ENCODE measurements around the gene HDGFL3. TPM values are rescaled to one million over a fixed set of nuclear protein-coding genes. Genes with fewer than 3 reads are reported as not detected.

HDGFL3 gene
- total and polyA plus RNA-seq, 10 of the 15 experiments (the other 5 are each of a cell fraction or from before 2014, with no cell fraction given), result 5.6 to 40.6 (median 15.8) TPM

- peak; percentile 45 for ATAC-seq
These were observed 32.7 kb downstream of the HDGFL3 start for GRCh38 chr15:83174891-83175290.

GRCh38 chr15:83170474-83171165 lies 37.0 kb downstream of the HDGFL3 start:
- H3K27ac ChIP-seq (ENCODE audit: control insufficient read depth, insufficient read depth), result no peak overlapping the region
- no peak overlapping the region for H3K4me3 ChIP-seq
- H4K20me1 ChIP-seq (ENCODE audit: control insufficient read depth, insufficient read depth), result no peaks in the 10 kb centered on the region
- SMC1A ChIA-PET (ENCODE audit: uncharacterized antibody, unreplicated experiment), result no interaction called here
- peaks cover 55% of the 10 kb centered on the region for H3K79me2 ChIP-seq (ENCODE audit: control insufficient read depth, insufficient read depth, low read length)
- H3K27me3 ChIP-seq (replicated peaks in 1 of 2; ENCODE audit: control insufficient read depth in 2 of 2, insufficient read depth in 2 of 2, low read length in 1 of 2), result no peaks in the 10 kb centered on the region
- DNase-seq (ENCODE audit: low read depth, low spot score), result no peak
- peaks cover 8% of the 10 kb centered on the region for H3K4me1 ChIP-seq (ENCODE audit: control insufficient read depth, insufficient read depth, low read length)
- no TSS peak for BruUV-seq (replicated peaks)
- no peak overlapping the region for H3K4me2 ChIP-seq (ENCODE audit: control insufficient read depth, insufficient read depth)
- intact Hi-C loops (cut with micrococcal nuclease; ENCODE audit: unreplicated experiment), result no loop called here
- ATAC-seq, result peak; percentile 41; the same call in 2 of the 3 replicates
- WGBS (ENCODE audit: insufficient coverage, insufficient replicate concordance, low lambda C conversion rate, missing lambda C conversion rate), result 26% methylated on average over 4 of the region's 4 CpGs
- RAD21 ChIA-PET (ENCODE audit: unreplicated experiment), result no interaction called here
- no peaks in the 10 kb centered on the region; the same call in 1 of the 3 replicates for H3K9me3 ChIP-seq (replicated peaks; ENCODE audit: control insufficient read depth, insufficient read depth, low read length)
- H3K36me3 ChIP-seq (ENCODE audit: control insufficient read depth in 2 of 2, insufficient read depth in 2 of 2, low read length in 1 of 2), result no peaks in the 10 kb centered on the region
- POLR2A ChIA-PET, result no interaction called here
- TF ChIP-seq ZNF384 (IDR thresholded peaks at IDR 0.05; ENCODE audit: borderline replicate concordance, low read depth, low read length) (no peak), ZNF217 (IDR thresholded peaks at IDR 0.05) (no peak), PKNOX1 (IDR thresholded peaks at IDR 0.05) (peak; percentile 40; the same call in 1 of the 2 replicates), MTA2 (IDR thresholded peaks at IDR 0.05; ENCODE audit: low read depth) (no peak), CUX1 (IDR thresholded peaks at IDR 0.05; ENCODE audit: insufficient replicate concordance, low read depth, low read length) (no peak), E2F4 (IDR thresholded peaks at IDR 0.05; ENCODE audit: low read depth, low read length) (no peak)
- FAIRE-seq, result no peak
- in situ Hi-C loops (cut with MboI), result no loop called here
- no peak overlapping the region for H3K9ac ChIP-seq (ENCODE audit: control insufficient read depth, insufficient read depth, low read length)
- CTCF ChIA-PET, result no interaction called here
- H2AFZ ChIP-seq (ENCODE audit: control insufficient read depth, low read depth, low read length), result no peak overlapping the region

More at GRCh38 chr15:83174891-83175290, 32.7 kb downstream of the HDGFL3 start:
- ChIA-PET POLR2A (no interaction called here), SMC1A (ENCODE audit: uncharacterized antibody, unreplicated experiment) (interaction anchor here (0.7 to 1.6 kb wide), 5 partner anchors 11 to 31 kb away, joined by 3 to 5 read pairs (median 4); no protein-coding TSS in a partner anchor), RAD21 (ENCODE audit: unreplicated experiment) (no interaction called here), CTCF (interaction anchor here (0.7 kb wide), 1 partner anchor 9 kb away, joined by 3 read pairs; no protein-coding TSS in a partner anchor)
- Histone ChIP-seq H2AFZ (ENCODE audit: control insufficient read depth, low read depth, low read length) (peak overlapping the region; percentile 20; the same call in 1 of the 2 replicates), H3K36me3 (ENCODE audit: control insufficient read depth in 2 of 2, insufficient read depth in 2 of 2, low read length in 1 of 2) (0 out of 4 replicates have a peak, but pooled peaks cover 0 to 2% of the 10 kb centered on the region in 2 experiments), H3K27me3 (replicated peaks in 1 of 2; ENCODE audit: control insufficient read depth in 2 of 2, insufficient read depth in 2 of 2, low read length in 1 of 2) (no peaks in the 10 kb centered on the region), H3K9me3 (replicated peaks; ENCODE audit: control insufficient read depth, insufficient read depth, low read length) (no peaks in the 10 kb centered on the region; the same call in 2 of the 3 replicates), H3K9ac (ENCODE audit: control insufficient read depth, insufficient read depth, low read length) (peak overlapping the region; percentile 29; the same call in 1 of the 2 replicates), H3K27ac (ENCODE audit: control insufficient read depth, insufficient read depth) (peak overlapping the region; percentile 62), H3K4me1 (ENCODE audit: control insufficient read depth, insufficient read depth, low read length) (peaks cover 27% of the 10 kb centered on the region), H4K20me1 (ENCODE audit: control insufficient read depth, insufficient read depth) (no peaks in the 10 kb centered on the region), H3K4me2 (ENCODE audit: control insufficient read depth, insufficient read depth) (peak overlapping the region; percentile 87), H3K4me3 (peak overlapping the region; percentile 3; the same call in 1 of the 2 replicates), H3K79me2 (ENCODE audit: control insufficient read depth, insufficient read depth, low read length) (peaks cover 47% of the 10 kb centered on the region)
- intact Hi-C loops (cut with micrococcal nuclease; ENCODE audit: unreplicated experiment), result no loop called here
- DNase-seq (ENCODE audit: low read depth, low spot score) (no peak), FAIRE-seq (no peak)
- 0 out of 4 replicates have a peak, but pooled peaks of 1 of the 2 experiments have one; percentile 9 for TF ChIP-seq EP300 (IDR thresholded peaks at IDR 0.05; ENCODE audit: borderline replicate concordance in 1 of 2, control insufficient read depth in 1 of 2, low read depth in 2 of 2, low read length in 2 of 2)
- no peak for TF ChIP-seq MYC (IDR thresholded peaks at IDR 0.05; ENCODE audit: insufficient read depth, insufficient read length, insufficient replicate concordance, low read length, severe bottlenecking)
- no TSS peak for BruUV-seq (replicated peaks)
- in situ Hi-C loops (cut with MboI), result no loop called here
- 40% methylated on average over 1 of the region's 1 CpG for WGBS (ENCODE audit: insufficient coverage, insufficient replicate concordance, low lambda C conversion rate, missing lambda C conversion rate)
